HG03159 (cell line): ENCODE results near the gene ZNF649.

Experiments used
- ATAC-seq: cut with Tn5 transposase; IDR thresholded peaks from one replicate; pipeline ENCODE4 v1.9.1; 2021; ENCODE audit warnings: mild to moderate bottlenecking, moderate library complexity; ENCODE audit not compliant: unreplicated experiment

The ZNF649 gene

DNA sequence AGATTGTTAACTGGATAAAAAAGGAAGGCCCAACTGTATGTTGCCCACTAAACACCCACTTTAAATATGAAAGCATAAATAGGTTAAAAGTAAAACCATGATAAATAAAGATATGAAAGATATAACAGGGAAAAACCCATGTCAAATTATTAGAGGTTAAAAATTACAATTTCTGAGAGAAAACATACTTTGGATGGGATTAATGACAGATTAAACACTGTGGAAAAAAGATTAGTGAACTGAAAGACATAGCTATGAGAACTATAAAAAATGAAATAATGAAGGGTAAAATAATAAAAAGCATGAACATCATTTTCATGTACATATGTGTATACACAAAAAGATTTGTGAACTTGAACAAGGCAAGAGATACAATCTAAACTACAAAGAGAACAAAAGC, 14.9 kb downstream of the ZNF649 start:
- no peak for ATAC-seq

DNA sequence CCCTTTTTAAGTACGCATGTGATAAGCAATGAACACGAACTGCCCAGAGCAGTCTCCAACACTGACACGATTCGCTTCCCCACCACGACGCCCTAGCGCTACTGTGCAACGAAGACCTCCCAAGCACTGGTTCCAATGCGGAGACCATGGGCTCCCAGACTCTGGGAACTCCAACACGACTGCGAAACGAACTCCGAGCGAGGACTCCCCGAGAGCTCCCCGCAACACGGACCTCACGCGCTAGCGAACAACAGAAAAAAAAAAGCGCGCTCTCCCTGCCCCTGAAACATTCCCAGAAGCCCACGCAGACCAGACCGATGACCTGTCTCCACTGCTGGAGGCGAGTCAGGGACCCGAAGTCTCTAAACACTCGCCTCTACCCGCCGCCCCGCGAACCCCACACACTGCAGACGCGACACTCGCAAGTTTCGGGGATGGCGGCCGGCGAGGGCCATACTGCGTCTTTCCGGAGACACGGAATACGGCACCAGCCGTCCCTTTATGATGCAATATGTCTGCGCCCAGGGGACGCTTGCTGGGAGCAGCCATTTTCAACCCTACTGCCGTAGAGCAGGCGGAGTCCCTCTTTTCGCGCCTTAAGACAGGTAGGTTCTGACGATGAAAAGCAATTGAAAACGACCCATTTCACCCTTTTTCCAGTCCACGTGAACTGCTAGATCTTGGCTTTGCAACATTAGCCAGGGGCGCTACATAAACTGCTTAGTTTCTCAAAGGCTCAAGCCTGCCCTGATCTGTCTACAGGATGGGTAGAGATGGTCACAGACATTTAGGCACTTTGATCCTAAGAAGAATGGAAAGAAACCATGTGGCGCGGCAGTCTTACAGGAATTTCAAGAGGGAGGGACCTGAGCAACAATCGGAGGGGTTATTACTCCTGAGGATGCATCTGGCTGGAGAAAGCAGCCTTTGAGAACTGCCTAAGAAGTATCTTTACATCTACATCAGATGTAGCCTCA, 17.0 kb downstream of the ZNF649 start, which contains the start of gene ZNF577:
ZNF577 (minus strand) TSS at position 430 of the 977 bp plus-strand sequence. CDS start 7,569 bp downstream, outside the sequence.
- no peak for ATAC-seq

DNA sequence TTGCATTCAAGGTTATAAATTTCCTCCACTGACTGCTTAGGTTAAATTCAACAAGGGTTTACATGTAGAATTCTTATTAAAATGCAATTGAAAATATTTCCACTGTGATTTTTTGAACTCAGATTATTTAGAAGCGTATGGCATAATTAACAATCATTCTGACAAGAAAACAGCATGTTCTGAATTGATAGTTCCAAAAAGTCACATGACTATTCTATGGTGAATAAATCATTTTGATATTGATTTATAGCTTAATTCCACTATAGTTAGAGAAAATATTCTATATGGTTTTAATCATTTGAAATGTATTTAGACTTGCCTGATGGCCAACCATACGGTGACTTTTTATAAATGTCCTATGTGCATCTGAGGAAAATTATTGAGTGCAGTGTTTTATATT, 20.1 kb downstream of the ZNF649 start:
- ATAC-seq, result no peak

- ATAC-seq, result no peak
These were observed 22.3 kb downstream of the ZNF649 start for GRCh38 chr19:51882518-51882917.

DNA sequence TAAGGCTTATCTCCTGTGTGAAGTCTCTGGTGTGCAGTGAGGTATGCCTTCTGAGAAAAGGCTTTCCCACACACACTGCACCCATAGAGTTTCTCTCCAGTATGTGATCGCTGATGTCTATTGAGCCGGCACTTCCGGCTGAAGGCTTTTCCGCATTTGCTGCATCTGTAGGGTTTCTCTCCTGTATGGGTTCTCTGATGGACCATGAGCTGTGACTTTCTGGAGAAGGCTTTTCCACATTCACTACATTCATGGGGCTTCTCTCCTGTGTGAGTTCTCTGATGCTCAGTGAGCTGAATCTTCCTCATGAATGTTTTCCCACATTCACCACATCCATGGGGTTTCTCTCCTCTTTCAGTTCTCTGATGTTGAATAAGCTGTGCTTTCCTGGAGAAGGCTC, 31.7 kb downstream of the ZNF649 start:
- ATAC-seq, result no peak

DNA sequence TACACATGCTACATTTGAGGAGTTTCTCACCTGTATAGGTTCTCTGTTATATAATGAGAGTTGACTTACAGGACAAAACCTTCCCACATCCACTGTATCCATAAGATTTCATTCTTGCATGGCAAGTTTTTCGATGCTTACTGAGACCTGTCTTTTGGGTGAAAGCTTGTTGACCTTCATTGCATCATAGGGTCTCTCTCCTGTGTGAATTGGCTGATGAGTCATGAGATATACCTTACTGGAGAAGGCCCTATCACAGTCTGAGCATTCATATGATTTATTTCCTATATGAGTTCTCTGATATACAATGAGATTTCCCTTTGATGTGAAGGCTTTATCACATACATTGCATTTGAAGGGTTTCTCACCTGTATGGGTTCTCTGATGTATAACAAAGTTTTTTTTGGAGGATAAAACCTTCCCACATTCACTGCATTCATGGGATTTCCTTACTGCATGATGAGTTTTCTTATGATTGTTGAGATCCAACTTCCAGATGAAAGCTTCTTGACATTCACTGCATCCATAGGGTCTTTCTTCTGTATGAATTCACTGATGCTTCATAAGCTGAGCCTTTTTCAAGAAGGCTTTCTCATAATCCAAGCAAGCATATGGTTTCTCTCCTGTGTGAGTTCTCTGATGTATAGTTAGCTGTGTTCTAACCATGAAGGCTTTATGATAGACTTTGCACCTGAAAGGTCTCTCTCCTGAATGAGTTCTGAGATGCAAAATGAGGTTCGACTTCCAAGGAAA, 42.8 kb downstream of the ZNF649 start:
- no peak for ATAC-seq
